Measurements from ENCODE around the gene CHCHD3.

DNA sequence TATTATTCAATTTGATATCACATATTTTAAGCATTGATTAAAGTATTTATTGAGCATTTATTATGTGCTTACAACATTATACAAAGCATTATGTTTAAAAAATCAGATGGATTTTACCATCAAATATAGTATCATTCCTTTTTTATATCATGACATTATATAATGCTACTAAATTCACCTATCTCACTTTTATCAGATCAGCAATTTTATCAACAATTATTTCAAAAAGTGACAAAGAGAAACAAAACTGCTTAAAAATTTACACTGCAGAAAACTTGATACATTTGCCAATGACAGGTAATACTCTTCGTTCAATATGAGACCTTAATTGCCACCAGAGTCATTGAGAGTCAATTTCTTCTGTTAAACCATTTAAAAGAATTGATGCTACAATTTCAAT, 82.0 kb downstream of the CHCHD3 start:
- TF ChIP-seq, protein P1, sequence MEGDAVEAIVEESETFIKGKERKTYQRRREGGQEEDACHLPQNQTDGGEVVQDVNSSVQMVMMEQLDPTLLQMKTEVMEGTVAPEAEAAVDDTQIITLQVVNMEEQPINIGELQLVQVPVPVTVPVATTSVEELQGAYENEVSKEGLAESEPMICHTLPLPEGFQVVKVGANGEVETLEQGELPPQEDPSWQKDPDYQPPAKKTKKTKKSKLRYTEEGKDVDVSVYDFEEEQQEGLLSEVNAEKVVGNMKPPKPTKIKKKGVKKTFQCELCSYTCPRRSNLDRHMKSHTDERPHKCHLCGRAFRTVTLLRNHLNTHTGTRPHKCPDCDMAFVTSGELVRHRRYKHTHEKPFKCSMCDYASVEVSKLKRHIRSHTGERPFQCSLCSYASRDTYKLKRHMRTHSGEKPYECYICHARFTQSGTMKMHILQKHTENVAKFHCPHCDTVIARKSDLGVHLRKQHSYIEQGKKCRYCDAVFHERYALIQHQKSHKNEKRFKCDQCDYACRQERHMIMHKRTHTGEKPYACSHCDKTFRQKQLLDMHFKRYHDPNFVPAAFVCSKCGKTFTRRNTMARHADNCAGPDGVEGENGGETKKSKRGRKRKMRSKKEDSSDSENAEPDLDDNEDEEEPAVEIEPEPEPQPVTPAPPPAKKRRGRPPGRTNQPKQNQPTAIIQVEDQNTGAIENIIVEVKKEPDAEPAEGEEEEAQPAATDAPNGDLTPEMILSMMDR (IDR thresholded peaks at IDR 0.05): no peak
- no peak for TF ChIP-seq POLR2A (IDR thresholded peaks at IDR 0.05)
